Cardiac muscle cell (in vitro differentiated cells and primary cell): ENCODE data around the gene ERF. TPM values are rescaled to one million over a fixed set of nuclear protein-coding genes. Genes with fewer than 3 reads are reported as not detected.

ENCODE experiments used
- DNase-seq, 2 donors: peaks; one replicate each; pipeline versions ENCODE4 v3.0.0 to v3.0.0-alpha.2; 2010 to 2017; ENCODE audit warnings: low read depth in 1 of 2, low spot score in 1 of 2
- H3K27ac ChIP-seq: fragments of 200-600 bp; sonication (generic); 2 replicates; pipeline ENCODE4 v1.5.1; 2016
- H3K27me3 ChIP-seq: fragments of 200-600 bp; sonication (generic); 2 replicates; pipeline ENCODE4 v1.6.0; 2016; ENCODE audit warnings: control low read depth
- H3K36me3 ChIP-seq: fragments of 200-600 bp; sonication (generic); 2 replicates; pipeline ENCODE4 v1.5.1; 2016; ENCODE audit warnings: control low read depth
- H3K4me1 ChIP-seq: fragments of 200-600 bp; sonication (generic); 2 replicates; pipeline ENCODE4 v1.8.1; 2017; ENCODE audit warnings: low read depth, mild to moderate bottlenecking, mixed run types
- H3K4me3 ChIP-seq: fragments of 200-600 bp; sonication (generic); 2 replicates; pipeline ENCODE4 v1.5.1; 2016; ENCODE audit warnings: mild to moderate bottlenecking
- H3K9me3 ChIP-seq: fragments of 200-600 bp; sonication (generic); 2 replicates; pipeline ENCODE4 v1.5.1; 2017; ENCODE audit warnings: low read depth, mild to moderate bottlenecking, control low read depth
- CTCF ChIP-seq: IDR thresholded peaks from 2 replicates; pipeline ENCODE4 v1.5.1; 2012; ENCODE audit warnings: low read depth, mild to moderate bottlenecking, low read length
- polyA plus RNA-seq: library from polyadenylated mRNA; unstranded; fragments of >200 nt; fragmentation: Nextera tagmentation; extraction: Ambion mirVana; gene quantifications from 2 replicates; pipeline ENCODE4 v1.2.1, GENCODE V29; 2016
- total RNA-seq: library from RNA; depleted of rRNA; stranded (reverse); fragments of >200 nt; gene quantifications from 2 replicates; pipeline ENCODE4 v1.2.3, GENCODE V29; 2016

The ERF gene
- total RNA-seq (97.6 and 108 TPM in 2 replicates), polyA plus RNA-seq (25.1 and 25.4 TPM in 2 replicates)

- no peak for TF ChIP-seq CTCF
- H3K27ac ChIP-seq: peak within 1 kb of the TSS; percentile 95
Observed at GRCh38 chr19:42254850-42255765, at the start of gene ERF. TSS of gene ERF (minus strand) at chr19:42255128. CDS start at chr19:42254999, 129 bp downstream.

GRCh38 chr19:42303876-42304275 lies 48.9 kb upstream of the ERF start:
- Histone ChIP-seq H3K36me3 (no peaks in the 10 kb centered on the region), H3K9me3 (no peaks in the 10 kb centered on the region), H3K27ac (no peak overlapping the region), H3K4me3 (no peak overlapping the region), H3K27me3 (no peaks in the 10 kb centered on the region), H3K4me1 (no peaks in the 10 kb centered on the region)
- no peak for DNase-seq
- TF ChIP-seq CTCF: no peak

More at GRCh38 chr19:42254850-42255765, at the start of gene ERF:
- H3K36me3 ChIP-seq: no peaks in the 10 kb centered on the region
- peak; percentile 95 to 96 for DNase-seq
- peak within 1 kb of the TSS; percentile 96 for H3K4me3 ChIP-seq
- H3K9me3 ChIP-seq: no peaks in the 10 kb centered on the region
- peaks cover 34% of the 10 kb centered on the region for H3K4me1 ChIP-seq
- no peaks in the 10 kb centered on the region for H3K27me3 ChIP-seq

- H3K27me3 ChIP-seq: no peaks in the 10 kb centered on the region
- H3K27ac ChIP-seq: peak overlapping the region; percentile 57
- no peak overlapping the region for H3K4me3 ChIP-seq
- H3K4me1 ChIP-seq: no peaks in the 10 kb centered on the region
- DNase-seq: no peak
- TF ChIP-seq CTCF: no peak
- no peaks in the 10 kb centered on the region for H3K9me3 ChIP-seq
- no peaks in the 10 kb centered on the region for H3K36me3 ChIP-seq
Observed at GRCh38 chr19:42303101-42303464, 48.2 kb upstream of the ERF start.

GRCh38 chr19:42301646-42302203 lies 46.8 kb upstream of the ERF start, which contains the start of gene PRR19:
TSS of gene PRR19 (plus strand) at chr19:42302132. CDS start at chr19:42309585, 7,453 bp downstream.
- H3K36me3 ChIP-seq: no peaks in the 10 kb centered on the region
- no peak for DNase-seq
- no peaks in the 10 kb centered on the region for H3K27me3 ChIP-seq
- H3K27ac ChIP-seq: peak within 1 kb of the TSS; percentile 57
- peak within 1 kb of the TSS; percentile 50 for H3K4me3 ChIP-seq
- no peaks in the 10 kb centered on the region for H3K9me3 ChIP-seq
- TF ChIP-seq CTCF: no peak
- no peaks in the 10 kb centered on the region for H3K4me1 ChIP-seq

GRCh38 chr19:42297039-42297438 lies 42.1 kb upstream of the ERF start:
- no peaks in the 10 kb centered on the region for H3K4me1 ChIP-seq
- H3K36me3 ChIP-seq: peaks cover 7% of the 10 kb centered on the region
- TF ChIP-seq CTCF: no peak
- H3K27ac ChIP-seq: peak overlapping the region; percentile 40
- H3K9me3 ChIP-seq: no peaks in the 10 kb centered on the region
- H3K4me3 ChIP-seq: no peak overlapping the region
- no peak for DNase-seq
- no peaks in the 10 kb centered on the region for H3K27me3 ChIP-seq
